DMS53 treated with DMSO at 0.1 percent for 48 hours (cell line): ENCODE data around the gene SF3B6.
"Not testable (repeated sequence)": the region's sequence is repeated elsewhere in the genome, so short reads cannot be mapped to it uniquely, and the experiment has no call there.

ENCODE experiments used
- DNase-seq: peaks from one replicate; lab custom pipeline; 2025; ENCODE audit not compliant: unreplicated experiment; lab: John Stamatoyannopoulos, UW

The SF3B6 gene

DNA sequence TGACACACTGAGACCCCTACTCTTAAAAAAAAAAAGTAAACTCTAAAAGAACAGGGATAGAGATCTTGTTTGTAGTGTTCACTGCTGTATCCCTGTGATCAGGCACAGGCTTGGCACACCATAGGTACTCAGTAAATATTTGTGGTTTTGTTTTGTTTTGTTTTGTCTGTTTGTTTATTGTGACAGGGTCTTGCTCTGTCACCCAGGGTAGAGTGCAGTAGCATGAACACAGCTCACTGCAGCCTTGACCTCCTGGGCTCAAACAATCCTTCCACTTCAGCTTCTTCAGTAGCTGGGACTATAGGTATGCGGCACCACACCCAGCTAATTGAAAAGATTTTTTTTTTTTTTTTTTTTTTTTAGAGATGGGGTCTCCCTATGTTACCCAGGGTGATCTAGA, 23.2 kb downstream of the SF3B6 start:
- DNase-seq, result no peak

DNA sequence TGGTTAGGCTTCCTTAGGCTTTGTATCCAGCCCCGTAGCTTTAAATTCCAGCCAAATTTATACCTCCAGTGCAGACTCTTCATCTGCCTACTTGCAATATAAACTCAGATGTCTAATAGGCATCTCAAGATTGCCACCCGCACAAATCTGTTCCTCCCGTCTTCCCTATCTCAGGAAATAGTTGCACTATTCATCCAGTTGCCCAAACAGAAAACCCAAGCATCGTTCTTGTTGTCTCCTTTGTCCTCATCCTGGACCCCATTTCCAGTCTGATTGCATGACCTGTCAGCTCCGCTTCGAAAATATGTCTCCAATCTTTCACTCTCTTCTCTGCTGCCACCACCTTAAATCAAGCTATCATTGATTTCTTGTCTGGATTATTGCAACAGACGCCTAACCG, 24.3 kb downstream of the SF3B6 start:
- no peak for DNase-seq

- DNase-seq, result no peak
These were observed 25.8 kb downstream of the SF3B6 start for GRCh38 chr2:24050041-24050979.

DNA sequence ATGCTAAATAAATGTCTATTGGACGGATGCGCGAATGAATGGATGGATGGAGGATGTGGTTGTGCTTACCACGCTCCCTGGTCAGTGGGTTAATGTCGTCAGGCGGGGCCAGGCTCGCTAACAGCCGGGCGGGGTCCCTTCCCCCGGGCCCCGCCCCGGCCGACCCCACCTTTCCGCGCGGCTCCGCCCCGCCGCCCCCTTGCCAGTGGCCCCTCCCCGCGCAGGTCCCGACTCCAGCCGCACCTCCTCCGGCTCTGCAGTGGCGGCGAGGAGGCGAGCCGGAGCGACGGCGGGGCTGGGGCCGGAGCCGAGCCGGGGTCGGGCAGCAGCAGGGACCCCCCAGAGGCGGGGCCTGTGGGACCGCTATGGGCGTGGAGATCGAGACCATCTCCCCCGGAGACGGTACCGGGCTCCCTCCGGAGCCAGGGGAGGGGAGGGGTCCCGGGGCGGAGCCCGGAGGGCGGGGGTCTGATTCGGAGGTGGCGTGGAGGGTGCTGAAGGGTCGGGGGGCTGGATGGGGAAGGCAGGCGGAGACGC, 26.6 kb downstream of the SF3B6 start, which contains the start of gene FKBP1B:
FKBP1B (plus strand) TSS at position 257 of the 537 bp plus-strand sequence; CDS start at position 366, 109 bp downstream.
- peak; percentile 27 for DNase-seq

GRCh38 chr2:24048769-24049484, 27.2 kb downstream of the SF3B6 start:
- DNase-seq, result no peak

- DNase-seq, result no peak
These were observed 28.5 kb downstream of the SF3B6 start for GRCh38 chr2:24047703-24048033.

- peak; percentile 96 for DNase-seq
These were observed 29.0 kb downstream of the SF3B6 start, which contains the start of gene WDCP for GRCh38 chr2:24046930-24047702. Gene WDCP (minus strand): TSS chr2:24047391. CDS start chr2:24039494, 7,897 bp downstream.

DNA sequence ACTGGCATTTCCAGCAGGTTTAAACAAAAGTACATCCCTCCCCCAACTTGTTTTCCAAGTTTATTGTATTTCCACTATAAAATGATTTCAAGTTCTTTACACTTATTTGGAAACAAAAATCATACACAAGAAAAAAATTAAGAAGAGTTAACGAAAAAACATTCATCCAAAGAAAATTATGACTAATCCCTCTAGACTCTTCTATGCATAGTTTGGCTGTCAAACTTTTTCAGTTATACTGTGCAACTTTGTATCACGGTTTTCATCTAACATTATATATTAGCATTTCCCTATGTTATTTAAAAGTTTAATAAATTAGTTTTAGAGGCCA, 29.6 kb downstream of the SF3B6 start:
- DNase-seq, result no peak

DNA sequence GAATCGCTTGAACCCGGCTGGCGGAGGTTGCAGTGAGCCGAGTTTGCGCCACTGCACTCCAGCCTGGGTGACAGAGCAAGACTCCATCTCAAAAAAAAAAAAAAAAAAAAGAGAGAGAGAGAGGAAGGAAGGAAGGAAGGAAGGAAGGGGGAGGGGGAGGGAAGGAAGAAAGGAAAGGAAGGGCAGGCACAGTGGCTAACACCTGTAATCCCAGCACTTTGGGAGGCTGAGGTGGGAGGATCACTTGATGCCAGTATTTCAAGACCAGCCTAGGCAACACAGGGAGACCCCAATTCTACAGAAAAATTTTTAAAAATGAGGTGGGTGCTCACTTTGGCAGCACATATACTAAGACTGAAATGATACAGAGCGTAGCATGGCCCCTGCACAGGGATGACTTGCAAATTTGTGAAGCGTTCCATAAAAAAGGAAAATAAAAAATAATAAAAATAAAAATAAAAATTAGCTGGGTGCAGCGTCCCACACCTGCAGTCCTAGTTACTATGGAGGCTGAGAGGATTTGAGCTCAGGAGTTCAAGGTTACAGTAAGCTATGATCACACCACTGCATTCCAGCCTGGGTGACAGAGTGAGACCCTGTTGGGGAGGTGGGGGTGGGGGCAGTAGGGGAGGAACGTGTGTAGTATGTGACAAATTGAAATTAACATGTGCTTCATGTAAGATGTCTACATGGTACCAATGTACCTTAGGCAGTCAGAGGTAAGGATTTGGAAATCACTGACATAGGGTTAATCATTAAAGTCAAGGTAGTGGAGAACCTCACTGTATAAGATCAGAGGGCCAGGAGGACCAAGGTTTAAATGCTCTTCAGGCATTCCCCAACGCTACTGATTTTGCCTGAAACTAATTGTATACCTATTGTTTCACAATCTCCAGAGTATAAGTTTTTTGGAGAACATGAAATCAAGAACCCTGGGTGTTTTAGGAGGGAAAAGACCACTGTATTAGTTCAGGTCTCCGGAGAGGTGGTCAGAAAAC, 30.3 kb downstream of the SF3B6 start:
- no peak for DNase-seq

- not testable (repeated sequence) for DNase-seq
These were observed 33.0 kb downstream of the SF3B6 start for GRCh38 chr2:24043133-24043532.

GRCh38 chr2:24040511-24040910, 35.6 kb downstream of the SF3B6 start:
- no peak for DNase-seq

DNA sequence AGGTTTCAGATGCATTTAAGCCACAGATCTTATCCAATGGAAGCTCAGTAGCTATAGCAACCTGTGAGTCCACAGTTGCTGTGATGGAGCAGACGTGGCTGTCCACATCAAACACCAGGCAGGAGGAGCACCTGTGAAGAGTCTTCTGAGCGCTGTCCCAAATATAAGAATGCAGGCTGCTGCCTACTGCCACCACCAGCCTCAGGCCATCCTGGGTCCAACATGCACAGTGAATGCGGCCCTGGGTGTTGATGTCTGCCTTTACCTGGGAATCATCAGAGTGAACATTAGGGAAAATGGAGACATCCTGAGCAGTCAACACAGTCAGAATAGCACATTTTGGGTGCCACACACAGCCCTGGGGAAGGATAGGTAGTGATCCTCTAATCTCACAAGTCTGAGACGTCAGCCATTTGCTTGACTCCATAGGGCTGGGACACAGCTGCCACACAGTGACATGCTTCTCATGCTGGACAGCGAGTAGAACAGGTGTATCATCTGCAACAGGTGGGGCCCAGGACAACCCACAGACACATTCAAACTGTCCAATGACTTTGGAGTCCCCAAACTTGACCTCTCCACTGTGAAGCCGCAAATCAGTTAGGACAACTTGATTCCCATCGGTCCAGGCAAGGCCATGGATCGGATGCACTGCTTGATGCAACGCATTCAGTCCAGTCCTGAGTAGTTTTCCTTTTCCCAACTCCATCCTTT, 37.2 kb downstream of the SF3B6 start:
- no peak for DNase-seq

GRCh38 chr2:24026233-24026632, 49.9 kb downstream of the SF3B6 start:
- DNase-seq, result no peak

DNA sequence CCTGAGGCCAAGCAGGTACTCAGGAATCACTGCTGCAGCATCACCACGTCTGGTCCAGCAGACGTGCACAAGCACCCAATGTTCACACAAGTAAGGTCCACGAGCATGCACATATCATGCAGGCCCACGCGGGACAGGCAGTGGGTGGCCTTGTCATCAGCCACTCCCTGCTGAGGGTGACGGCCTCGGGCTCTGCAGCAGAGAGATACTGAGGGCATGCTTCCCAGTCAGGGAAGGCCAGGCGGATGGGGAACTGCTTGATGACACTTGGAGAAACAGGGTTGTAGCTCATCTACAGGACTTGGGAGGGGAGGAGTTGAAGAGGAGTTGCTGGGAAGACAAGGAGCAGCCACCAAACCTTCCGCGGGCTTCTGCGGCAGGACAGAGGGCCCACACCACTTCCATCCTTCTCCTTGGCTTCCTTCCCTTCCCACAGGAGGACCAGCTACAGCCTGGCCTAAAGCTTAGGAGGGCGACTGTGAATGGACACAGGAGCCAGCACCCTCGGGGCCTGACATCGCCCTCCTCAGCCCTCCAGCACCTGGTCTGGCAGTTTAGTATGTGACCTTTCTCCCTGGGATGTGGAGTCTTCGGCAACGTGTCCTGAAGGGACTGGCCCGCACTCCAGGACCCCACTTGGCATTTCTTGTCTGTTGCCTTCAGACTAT, 51.0 kb downstream of the SF3B6 start:
- DNase-seq, result no peak

- no peak for DNase-seq
These were observed 52.1 kb downstream of the SF3B6 start for GRCh38 chr2:24024018-24024417.

DNA sequence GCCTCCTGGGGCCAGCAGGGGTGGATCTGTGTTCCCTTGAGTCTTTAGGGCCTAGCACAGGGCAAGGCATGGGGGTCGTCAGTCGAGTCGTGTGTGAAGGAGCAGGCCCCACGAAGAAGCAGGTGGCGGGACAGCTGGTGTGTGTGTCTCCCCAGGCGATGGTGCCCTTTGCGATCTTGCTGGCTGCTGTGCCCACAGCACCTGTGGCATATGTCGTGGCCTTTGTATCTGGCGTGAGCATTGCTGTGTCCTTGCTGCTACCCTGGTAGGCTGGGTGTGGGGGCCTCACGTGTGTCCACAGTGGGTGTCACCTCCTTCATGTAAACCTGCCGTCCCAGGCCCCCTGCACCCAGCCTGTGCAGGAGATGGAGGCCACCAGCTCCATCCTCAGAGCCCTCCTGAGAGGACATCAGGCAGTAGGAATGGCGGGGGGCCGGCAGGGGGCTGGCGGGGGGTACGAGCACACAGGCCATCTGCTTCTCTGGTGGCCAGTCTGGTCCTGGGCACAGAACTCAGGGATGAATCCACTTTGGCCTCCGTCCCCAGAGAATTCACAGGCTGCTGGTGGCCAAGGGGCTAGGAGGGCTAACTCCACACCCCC, 53.1 kb downstream of the SF3B6 start:
- DNase-seq, result no peak

DNA sequence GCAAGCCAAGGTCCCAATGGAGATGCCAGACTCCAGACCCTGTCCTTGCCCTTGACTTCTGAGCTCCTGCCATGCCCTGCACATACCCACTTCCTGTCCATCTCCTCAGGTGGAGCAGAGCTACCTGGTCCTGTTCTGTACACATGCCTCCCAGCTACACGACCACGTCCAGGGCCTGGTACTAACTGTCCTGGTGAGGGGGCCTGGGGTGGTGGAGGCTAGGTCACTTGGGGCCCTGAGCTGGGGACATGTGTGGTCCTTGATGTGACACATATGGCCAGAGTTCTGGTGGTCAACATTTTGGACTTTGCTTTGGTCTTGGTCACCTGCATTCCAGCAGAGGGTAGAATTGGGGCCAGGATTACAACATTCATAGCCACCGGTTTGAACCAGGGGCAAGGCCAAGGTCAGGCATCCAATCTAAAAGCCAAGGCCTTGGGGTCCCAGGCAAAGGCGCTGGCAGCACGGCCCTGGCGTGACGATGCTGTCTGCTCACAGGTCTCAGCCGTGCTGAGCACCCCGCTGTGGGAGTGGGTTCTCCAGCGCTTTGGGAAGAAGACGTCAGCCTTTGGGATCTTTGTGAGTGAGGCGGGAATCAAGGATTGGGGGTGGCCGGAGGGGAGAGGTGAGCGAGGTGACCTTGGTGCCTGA, 53.7 kb downstream of the SF3B6 start:
- no peak for DNase-seq
